A673 (cell line): ENCODE data around the gene PPP6R2. TPM values are rescaled to one million over a fixed set of nuclear protein-coding genes. Genes with fewer than 3 reads are reported as not detected.

ENCODE experiments used
- BruUV-seq: library from RNA; stranded (reverse); fragments of 400-500 nt; replicated peaks from 2 replicates; lab custom pipeline; 2021; lab: Mats Ljungman, UMichigan
- CTCF ChIA-PET: fragments of 300-600 bp; sonication (Branson Sonifier 250); formaldehyde crosslinking; loops from one replicate; lab custom pipeline; 2022; ENCODE audit warnings: antibody characterized with exemption; lab: Charles Lee
- POLR2A ChIA-PET: fragments of 300-600 bp; sonication (Branson Sonifier 250); formaldehyde crosslinking; loops from one replicate; lab custom pipeline; 2022; ENCODE audit warnings: antibody characterized with exemption; ENCODE audit not compliant: low non-redundant PET; lab: Charles Lee
- DNase-seq: peaks from one replicate; pipeline ENCODE4 v3.0.0-alpha.2; 2015; ENCODE audit warnings: low spot score
- H3K27ac ChIP-seq: fragments of 200-600 bp; sonication (generic); 2 replicates; pipeline ENCODE4 v1.5.1; 2016; ENCODE audit warnings: mixed run types, low read depth, mild to moderate bottlenecking, mixed read lengths, antibody characterized with exemption, low read length; ENCODE audit not compliant: poor library complexity, severe bottlenecking
- H3K27me3 ChIP-seq: fragments of 200-600 bp; sonication (generic); replicated peaks from 2 replicates; pipeline ENCODE4 v1.6.1; 2017; ENCODE audit warnings: mixed run types, low read depth, mild to moderate bottlenecking, mixed read lengths, antibody characterized with exemption, low read length; ENCODE audit not compliant: insufficient read depth, poor library complexity
- H3K36me3 ChIP-seq: fragments of 200-600 bp; sonication (generic); 2 replicates; pipeline ENCODE4 v1.6.1; 2016; ENCODE audit warnings: mixed run types, mild to moderate bottlenecking, mixed read lengths, antibody characterized with exemption, low read length; ENCODE audit not compliant: insufficient read depth, poor library complexity, severe bottlenecking
- H3K4me1 ChIP-seq: fragments of 200-600 bp; sonication (generic); 2 replicates; pipeline ENCODE4 v1.6.1; 2017; ENCODE audit warnings: mixed run types, mild to moderate bottlenecking, mixed read lengths, antibody characterized with exemption, low read length; ENCODE audit not compliant: insufficient read depth, poor library complexity, severe bottlenecking
- H3K4me3 ChIP-seq: fragments of 200-600 bp; sonication (generic); 2 replicates; pipeline ENCODE4 v1.5.1; 2016; ENCODE audit warnings: low read depth, mixed run types, mild to moderate bottlenecking, mixed read lengths, low read length; ENCODE audit not compliant: poor library complexity, severe bottlenecking
- H3K9me3 ChIP-seq: fragments of 200-600 bp; sonication (generic); 2 replicates; pipeline ENCODE4 v1.6.1; 2016; ENCODE audit warnings: mixed run types, low read depth, mild to moderate bottlenecking, mixed read lengths, antibody characterized with exemption, low read length; ENCODE audit not compliant: poor library complexity, severe bottlenecking
- EZH2 ChIP-seq: fragments of 200-600 bp; sonication (generic); IDR thresholded peaks from 2 replicates; pipeline ENCODE4 v1.6.1; 2017; ENCODE audit warnings: borderline replicate concordance, low read depth, mild to moderate bottlenecking, mixed read lengths, antibody characterized with exemption, low read length; ENCODE audit not compliant: poor library complexity, severe bottlenecking
- intact Hi-C: fragments of 100-400 bp; cut with micrococcal nuclease; formaldehyde crosslinking; loops from one replicate; pipeline ENCODE4 v1.10.0; 2022; ENCODE audit not compliant: unreplicated experiment
- total RNA-seq: library from RNA; stranded (reverse); gene quantifications from 2 replicates; pipeline ENCODE4 v1.2.3, GENCODE V29; 2021
- TF ChIP-seq, protein P1 (sequence below): fragments of 300-800, 200-600 bp; sonication (generic); conservative IDR thresholded peaks from 2 replicates; pipeline ENCODE4 v1.5.1; 2017; ENCODE audit warnings: low read depth, mild to moderate bottlenecking, antibody characterized with exemption, low read length, moderate library complexity, mixed read lengths

Gene PPP6R2
- total RNA-seq, 1 experiment from 2014 or later = 64.6 TPM

DNA sequence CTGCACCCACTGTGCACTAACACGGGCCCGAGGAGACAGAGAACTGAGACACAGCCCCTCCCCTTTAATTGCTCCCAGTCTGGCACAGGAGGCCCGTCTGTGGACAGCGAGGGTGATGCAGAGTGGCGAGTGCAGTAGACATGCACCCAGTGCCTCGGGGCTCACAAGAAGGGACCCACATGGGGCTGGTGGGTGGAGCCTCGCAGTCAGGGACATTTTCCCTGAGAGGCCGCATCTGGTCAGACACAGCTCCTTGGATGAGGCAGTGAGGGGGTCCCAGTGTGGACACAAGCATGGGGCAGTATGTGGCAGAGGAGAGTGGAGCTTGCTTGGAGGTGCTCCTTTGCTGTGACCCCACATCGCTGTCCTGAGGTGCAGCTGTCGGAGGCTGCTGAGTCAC lies 76.9 kb downstream of the PPP6R2 start:
- CTCF ChIA-PET = no interaction called here
- BruUV-seq = no TSS peak

DNA sequence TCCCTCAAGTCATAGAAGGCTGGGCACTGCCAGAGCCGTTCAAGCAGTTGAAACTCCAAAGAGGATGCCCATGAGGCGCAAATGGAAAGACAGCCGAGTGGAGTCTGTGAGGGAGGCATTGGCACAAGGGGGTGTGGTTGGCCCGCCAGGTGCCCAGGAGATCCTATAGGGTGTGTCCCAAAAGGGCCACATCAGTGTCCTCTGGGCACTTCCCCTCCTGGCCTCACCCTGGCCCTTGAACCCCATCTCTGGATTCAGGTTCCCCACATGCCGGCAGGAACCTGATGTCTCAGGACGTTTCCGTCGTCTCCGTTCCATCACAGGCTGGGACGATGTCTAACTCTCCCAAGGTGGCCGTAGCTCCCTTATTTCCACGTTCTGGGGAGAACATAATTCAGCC lies 77.5 kb downstream of the PPP6R2 start:
- TF ChIP-seq, protein P1, sequence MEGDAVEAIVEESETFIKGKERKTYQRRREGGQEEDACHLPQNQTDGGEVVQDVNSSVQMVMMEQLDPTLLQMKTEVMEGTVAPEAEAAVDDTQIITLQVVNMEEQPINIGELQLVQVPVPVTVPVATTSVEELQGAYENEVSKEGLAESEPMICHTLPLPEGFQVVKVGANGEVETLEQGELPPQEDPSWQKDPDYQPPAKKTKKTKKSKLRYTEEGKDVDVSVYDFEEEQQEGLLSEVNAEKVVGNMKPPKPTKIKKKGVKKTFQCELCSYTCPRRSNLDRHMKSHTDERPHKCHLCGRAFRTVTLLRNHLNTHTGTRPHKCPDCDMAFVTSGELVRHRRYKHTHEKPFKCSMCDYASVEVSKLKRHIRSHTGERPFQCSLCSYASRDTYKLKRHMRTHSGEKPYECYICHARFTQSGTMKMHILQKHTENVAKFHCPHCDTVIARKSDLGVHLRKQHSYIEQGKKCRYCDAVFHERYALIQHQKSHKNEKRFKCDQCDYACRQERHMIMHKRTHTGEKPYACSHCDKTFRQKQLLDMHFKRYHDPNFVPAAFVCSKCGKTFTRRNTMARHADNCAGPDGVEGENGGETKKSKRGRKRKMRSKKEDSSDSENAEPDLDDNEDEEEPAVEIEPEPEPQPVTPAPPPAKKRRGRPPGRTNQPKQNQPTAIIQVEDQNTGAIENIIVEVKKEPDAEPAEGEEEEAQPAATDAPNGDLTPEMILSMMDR = no peak
- TF ChIP-seq EZH2 = no peak
- Histone ChIP-seq H3K9me3 (no peaks in the 10 kb centered on the region), H3K4me1 (no peaks in the 10 kb centered on the region), H3K4me3 (no peak overlapping the region), H3K36me3 (peaks cover 88% of the 10 kb centered on the region), H3K27me3 (no peaks in the 10 kb centered on the region), H3K27ac (no peak overlapping the region)
- intact Hi-C loops = no loop called here
- no TSS peak for BruUV-seq
- CTCF ChIA-PET = no interaction called here
- no peak for DNase-seq
- POLR2A ChIA-PET = no interaction called here

More for the DNA sequence above, 76.9 kb downstream of the PPP6R2 start:
- DNase-seq = no peak
- Histone ChIP-seq H3K9me3 (no peaks in the 10 kb centered on the region), H3K4me1 (no peaks in the 10 kb centered on the region), H3K4me3 (no peak overlapping the region), H3K36me3 (peaks cover 88% of the 10 kb centered on the region), H3K27me3 (no peaks in the 10 kb centered on the region), H3K27ac (no peak overlapping the region)
- intact Hi-C loops = no loop called here
- TF ChIP-seq EZH2 = no peak
- TF ChIP-seq, protein P1 = no peak
- POLR2A ChIA-PET = no interaction called here

DNA sequence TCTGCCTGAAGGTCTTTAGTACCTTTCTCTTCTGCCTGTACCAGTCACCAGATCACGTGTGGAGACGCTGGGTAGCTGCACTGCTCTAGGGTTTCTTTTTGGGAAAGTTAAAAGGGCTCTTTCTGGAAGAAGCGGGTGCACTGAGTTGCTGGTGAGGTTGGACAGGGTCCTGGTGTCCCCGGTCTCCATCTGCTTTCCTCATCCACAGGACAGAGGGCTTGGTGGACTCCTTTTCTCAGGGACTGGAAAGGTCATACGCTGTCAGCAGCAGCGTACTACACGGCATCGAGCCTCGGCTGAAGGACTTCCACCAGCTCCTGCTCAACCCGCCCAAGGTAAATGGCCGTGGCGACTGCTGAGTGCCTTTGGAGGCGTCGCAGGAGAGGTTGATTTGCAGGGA lies 78.9 kb downstream of the PPP6R2 start:
- POLR2A ChIA-PET = no interaction called here

More for the DNA sequence above, 78.9 kb downstream of the PPP6R2 start:
- CTCF ChIA-PET = no interaction called here
- no peaks in the 10 kb centered on the region for H3K4me1 ChIP-seq
- no peak overlapping the region for H3K27ac ChIP-seq
- no peaks in the 10 kb centered on the region for H3K9me3 ChIP-seq
- intact Hi-C loops = no loop called here
- no TSS peak for BruUV-seq
- no peaks in the 10 kb centered on the region for H3K27me3 ChIP-seq
- H3K4me3 ChIP-seq = no peak overlapping the region
- no peak for TF ChIP-seq EZH2
- TF ChIP-seq, protein P1 = no peak
- peaks cover 75% of the 10 kb centered on the region for H3K36me3 ChIP-seq
- DNase-seq = no peak
